Stimulated activated CD4-positive, alpha-beta T cell treated with anti-CD3 and anti-CD28 coated beads, TNF-alpha, amount 100 ng/mL, for 4 hours (primary cell): ENCODE data around the gene PTGES2.

Source experiments
- DNase-seq, 3 experiments: peaks; one replicate each; pipeline ENCODE4 v3.0.0-alpha.2; 2020; ENCODE audit warnings: low read depth in 3 of 3

The PTGES2 gene

GRCh38 chr9:128103589-128103962 is 24.0 kb downstream of the PTGES2 start:
- DNase-seq = no peak

GRCh38 chr9:128102861-128103588 is 24.5 kb downstream of the PTGES2 start:
- no peak for DNase-seq

GRCh38 chr9:128102196-128102595 is 25.3 kb downstream of the PTGES2 start:
- DNase-seq = no peak

DNA sequence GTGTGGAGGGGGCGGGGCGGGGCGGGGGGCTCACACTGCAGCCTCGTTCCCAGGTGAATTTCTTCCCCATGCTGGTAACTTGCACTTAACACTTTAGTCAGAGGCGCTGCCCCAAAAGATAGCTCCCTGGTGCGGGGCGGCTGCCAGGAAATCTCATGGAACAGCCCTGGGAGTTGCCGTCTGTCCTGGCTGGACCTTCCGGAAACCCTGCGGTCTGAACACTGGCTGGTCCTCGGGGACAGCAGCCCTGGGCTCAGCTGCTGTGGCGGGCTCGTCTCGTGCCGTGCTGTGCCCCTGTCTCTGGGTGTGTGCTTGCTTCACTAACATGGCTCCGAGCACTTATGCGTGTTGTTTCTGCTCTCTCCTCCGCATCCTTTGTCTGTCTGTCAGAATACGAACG is 25.8 kb downstream of the PTGES2 start:
- DNase-seq = no peak

GRCh38 chr9:128101231-128101661 is 26.3 kb downstream of the PTGES2 start:
- no peak for DNase-seq

DNA sequence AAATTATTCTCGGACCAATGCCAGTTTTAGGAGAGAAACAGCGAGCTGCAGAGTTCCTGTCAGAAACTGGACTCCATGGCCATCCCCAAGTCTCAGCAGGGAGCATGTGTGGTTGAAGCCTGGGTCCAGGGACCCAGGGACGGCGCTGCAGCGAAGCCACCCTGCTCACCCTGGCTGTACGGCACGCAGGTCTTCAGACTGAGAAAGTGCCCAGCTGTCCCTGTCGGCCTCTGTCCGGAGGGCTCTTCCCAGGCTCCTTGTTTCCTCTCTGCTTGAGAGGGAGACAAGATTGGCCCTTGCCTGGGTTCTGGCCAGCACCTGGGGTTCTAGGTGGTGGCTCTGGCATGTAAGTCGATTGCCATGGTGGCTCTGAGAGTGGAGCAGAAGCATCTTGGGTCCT is 26.9 kb downstream of the PTGES2 start:
- DNase-seq = no peak

- DNase-seq = no peak
Measured at GRCh38 chr9:128099932-128100491, 27.5 kb downstream of the PTGES2 start.

DNA sequence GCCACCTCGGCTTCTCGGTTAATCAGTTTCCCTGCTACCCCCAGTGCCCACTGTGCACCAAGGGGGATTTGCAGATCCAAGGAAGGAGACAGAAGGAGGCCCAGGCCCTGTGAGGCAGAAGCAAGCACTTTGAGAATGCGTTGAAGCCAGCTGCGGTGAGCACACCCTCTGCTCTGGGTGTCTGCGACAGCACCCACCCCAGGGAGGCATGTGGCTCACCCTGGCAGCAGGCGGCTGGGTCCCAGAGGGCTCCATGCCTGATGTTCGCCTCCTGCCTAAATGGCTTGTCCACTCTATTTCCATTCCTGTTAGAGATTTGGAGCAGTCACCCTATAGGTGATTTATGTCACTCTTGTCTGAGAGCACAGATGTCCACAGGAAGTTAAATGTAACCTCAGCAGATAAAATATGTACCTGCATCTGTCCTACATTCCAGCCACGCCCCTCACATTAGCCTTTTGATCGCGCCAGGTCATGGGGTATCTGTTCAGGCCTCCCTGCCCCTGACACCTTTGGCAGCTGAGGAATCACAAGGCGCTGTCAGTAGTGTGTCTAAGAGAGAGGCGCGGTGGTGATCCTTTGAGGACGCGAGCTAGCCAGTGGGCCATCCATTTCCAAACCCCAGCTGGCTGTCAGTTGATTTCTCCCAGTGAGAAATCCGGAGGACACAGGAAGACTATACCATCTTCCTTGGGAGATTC is 28.1 kb downstream of the PTGES2 start:
- no peak for DNase-seq

- DNase-seq = peak; percentile 25 to 52 (median 41)
Measured at GRCh38 chr9:128098297-128099230, 29.0 kb downstream of the PTGES2 start.

DNA sequence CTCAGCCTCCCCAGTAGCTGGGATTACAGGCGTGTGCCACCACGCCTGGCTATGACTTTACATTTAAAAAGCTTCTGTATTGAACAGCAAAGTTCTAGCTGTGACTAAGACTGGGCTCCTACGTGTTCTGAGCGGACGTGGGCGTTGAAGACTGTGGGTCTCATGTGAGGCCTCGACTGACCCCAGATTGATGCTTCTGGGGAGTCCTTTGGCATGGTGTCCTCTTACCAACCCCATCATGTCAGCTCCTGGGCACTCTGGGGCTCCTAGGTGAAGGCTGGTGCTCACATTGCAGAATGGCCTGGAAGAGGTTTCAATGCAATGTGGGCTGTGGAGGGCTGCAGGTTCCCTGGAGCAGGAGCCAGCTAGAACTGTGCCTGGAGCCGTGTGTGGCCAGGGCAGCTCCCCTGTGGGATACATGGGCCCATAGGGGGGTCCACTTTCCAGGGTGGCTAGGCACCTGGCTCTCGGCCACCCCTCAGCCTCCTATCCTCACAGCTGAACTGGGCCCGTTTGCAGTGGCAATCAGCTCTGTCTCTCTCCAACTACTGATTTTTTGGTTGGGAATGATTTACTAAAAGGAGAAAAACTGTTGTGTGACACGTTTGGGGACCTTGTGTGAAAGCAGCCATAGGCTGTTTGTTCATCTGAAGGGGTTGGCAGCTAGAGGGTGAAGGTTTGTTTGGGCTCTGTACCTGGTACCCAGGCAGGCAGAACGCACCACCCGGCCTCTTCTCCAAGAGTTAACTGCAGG is 29.8 kb downstream of the PTGES2 start:
- DNase-seq = no peak

DNA sequence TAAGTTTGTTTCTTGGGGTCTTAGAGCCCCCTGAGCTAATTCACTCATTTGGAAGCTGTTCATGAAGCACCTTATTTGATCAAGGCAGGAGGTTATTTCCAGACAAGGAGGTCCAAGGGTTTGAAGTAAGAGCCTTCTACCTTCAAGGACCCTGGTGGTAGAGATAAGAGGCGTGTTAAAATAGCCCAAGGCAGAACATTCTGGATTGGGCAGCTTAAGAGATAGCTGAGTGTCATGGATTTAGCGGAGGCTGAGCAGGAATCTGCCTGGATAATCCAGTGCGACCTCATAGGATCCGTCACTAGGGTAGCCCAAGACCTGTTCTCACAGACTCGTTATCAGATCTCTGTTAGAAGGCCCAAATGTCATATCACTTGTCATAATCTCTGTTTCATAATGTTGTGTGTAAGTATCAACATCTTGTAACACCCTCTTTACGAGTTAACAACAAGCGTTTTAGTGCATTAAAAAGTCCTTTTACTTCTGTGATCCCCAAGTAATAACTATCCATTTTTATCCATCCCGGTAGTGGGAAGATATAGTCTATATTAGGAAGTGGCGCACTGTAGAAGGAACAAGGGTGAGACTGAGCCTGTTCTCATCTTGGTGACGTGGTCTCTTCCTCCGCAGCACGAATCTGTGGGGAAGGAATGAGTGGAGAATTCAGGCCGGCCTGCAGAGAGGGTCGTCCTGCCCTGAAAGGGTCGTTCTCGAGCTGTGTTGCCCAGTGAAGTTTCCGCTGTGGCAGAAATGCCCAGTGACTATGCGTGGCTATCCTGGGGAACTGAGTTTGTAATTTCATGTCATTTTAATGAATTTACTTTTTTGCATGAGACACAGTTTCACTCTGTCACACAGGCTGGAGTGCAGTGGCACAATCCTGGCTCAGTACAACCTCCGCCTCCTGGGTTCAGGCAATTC is 30.7 kb downstream of the PTGES2 start:
- DNase-seq = no peak

GRCh38 chr9:128094950-128095544 is 32.5 kb downstream of the PTGES2 start:
- DNase-seq = no peak

- DNase-seq = peak; percentile 44 to 63 (median 63)
Measured at GRCh38 chr9:128094166-128094949, 33.2 kb downstream of the PTGES2 start.

DNA sequence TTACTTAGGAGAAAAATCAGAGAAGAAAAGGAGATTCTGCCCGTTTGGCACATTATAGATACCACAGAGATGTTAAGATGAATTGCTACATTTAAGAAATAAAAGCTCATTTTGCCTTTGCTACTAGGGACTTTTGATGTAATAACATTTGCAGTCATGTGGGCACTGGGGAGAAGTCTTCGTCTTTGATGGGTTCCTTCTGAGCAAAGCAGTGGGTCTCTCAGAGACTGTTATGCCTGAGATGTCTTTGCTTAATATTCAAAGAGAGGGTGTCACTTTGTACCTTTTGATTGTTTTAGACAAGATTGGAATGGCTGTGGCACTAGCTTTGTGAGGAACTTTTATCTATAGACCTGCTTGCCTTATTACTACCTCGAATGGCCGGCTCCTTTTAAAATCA is 34.5 kb downstream of the PTGES2 start:
- DNase-seq = no peak

GRCh38 chr9:128092199-128092977 is 35.1 kb downstream of the PTGES2 start:
- DNase-seq = no peak

- DNase-seq = no peak
Measured at GRCh38 chr9:128091571-128091970, 36.0 kb downstream of the PTGES2 start.

GRCh38 chr9:128091144-128091543 is 36.4 kb downstream of the PTGES2 start:
- DNase-seq = no peak

- DNase-seq = no peak
Measured at GRCh38 chr9:128089299-128089698, 38.2 kb downstream of the PTGES2 start.
